Liver (tissue), 9 donors: ENCODE measurements around the gene ZBTB17. TPM values are rescaled to one million over a fixed set of nuclear protein-coding genes. Genes with fewer than 3 reads are reported as not detected.

Experiments used
- DNase-seq: peaks from one replicate; pipeline ENCODE4 v3.0.0-alpha.2; 2017; ENCODE audit warnings: low spot score
- H3K27ac ChIP-seq, 2 donors: one replicate each; pipeline ENCODE4 v1.7.0; 2013; ENCODE audit warnings: inconsistent platforms in 2 of 2, low read length in 2 of 2, control low read depth in 1 of 2, low read depth in 1 of 2, mild to moderate bottlenecking in 1 of 2
- H3K27me3 ChIP-seq, 4 donors: one replicate each; pipeline versions ENCODE4 v1.6.1 to v1.7.0; 2013; ENCODE audit warnings: low read length in 3 of 4, inconsistent platforms in 1 of 4, mild to moderate bottlenecking in 1 of 4, moderate library complexity in 1 of 4; ENCODE audit not compliant: control insufficient read depth in 4 of 4, insufficient read depth in 4 of 4
- H3K36me3 ChIP-seq, 4 donors: one replicate each; pipeline versions ENCODE4 v1.6.1 to v1.7.0; 2013; ENCODE audit warnings: low read length in 3 of 4, mild to moderate bottlenecking in 3 of 4, low read depth in 1 of 4, moderate library complexity in 1 of 4; ENCODE audit not compliant: control insufficient read depth in 4 of 4, insufficient read depth in 3 of 4
- H3K4me1 ChIP-seq, 4 donors: one replicate each; pipeline versions ENCODE4 v1.6.1 to v1.7.0; 2013; ENCODE audit warnings: low read length in 3 of 4, mild to moderate bottlenecking in 3 of 4, moderate library complexity in 1 of 4; ENCODE audit not compliant: control insufficient read depth in 4 of 4, insufficient read depth in 4 of 4
- H3K4me3 ChIP-seq, 3 donors: one replicate each; pipeline versions ENCODE4 v1.6.1 to v1.7.0; 2013; ENCODE audit warnings: low read length in 3 of 3, control low read depth in 1 of 3, low read depth in 1 of 3, mild to moderate bottlenecking in 1 of 3
- H3K9ac ChIP-seq, 2 donors: one replicate each; pipeline ENCODE4 v1.7.0; 2013; ENCODE audit warnings: low read length in 2 of 2, mild to moderate bottlenecking in 2 of 2, moderate library complexity in 2 of 2, control low read depth in 1 of 2, low read depth in 1 of 2
- H3K9me3 ChIP-seq, 4 donors: one replicate each; pipeline versions ENCODE4 v1.6.1 to v1.7.0; 2013; ENCODE audit warnings: low read length in 3 of 4; ENCODE audit not compliant: control insufficient read depth in 4 of 4
- ATF3 ChIP-seq: IDR thresholded peaks from 2 replicates; pipeline ENCODE4 v1.6.1; 2016; ENCODE audit warnings: antibody characterized with exemption
- CTCF ChIP-seq: fragments of 150-350 bp; IDR thresholded peaks from 2 replicates; pipeline ENCODE4 v1.5.1; 2017; ENCODE audit warnings: improper control_type of control experiment, low read depth, low read length; ENCODE audit not compliant: missing input control
- EGR1 ChIP-seq, 2 donors: IDR thresholded peaks; 2 replicates each; pipeline ENCODE4 v1.6.1; 2016 to 2018; ENCODE audit warnings: antibody characterized with exemption in 2 of 2, low read depth in 2 of 2
- FOXA1 ChIP-seq: IDR thresholded peaks from 2 replicates; pipeline ENCODE4 v1.6.1; 2016; ENCODE audit warnings: antibody characterized with exemption
- FOXA2 ChIP-seq: IDR thresholded peaks from 2 replicates; pipeline ENCODE4 v1.6.1; 2016; ENCODE audit warnings: antibody characterized with exemption
- GABPA ChIP-seq, 2 donors: IDR thresholded peaks in 1 of 2; conservative IDR thresholded peaks in 1 of 2; 2 replicates each; pipeline ENCODE4 v1.6.1; 2016; ENCODE audit warnings: antibody characterized with exemption in 2 of 2, mild to moderate bottlenecking in 1 of 2, moderate library complexity in 1 of 2
- HNF4A ChIP-seq, 2 donors: conservative IDR thresholded peaks; 2 replicates each; pipeline ENCODE4 v1.6.1; 2016; ENCODE audit warnings: antibody characterized with exemption in 2 of 2, mild to moderate bottlenecking in 2 of 2
- HNF4G ChIP-seq: IDR thresholded peaks from 2 replicates; pipeline ENCODE4 v1.6.1; 2016; ENCODE audit warnings: antibody characterized with exemption
- JUND ChIP-seq, 2 donors: IDR thresholded peaks; 2 replicates each; pipeline ENCODE4 v1.6.1; 2016; ENCODE audit warnings: antibody characterized with exemption in 2 of 2
- MAX ChIP-seq: IDR thresholded peaks from 2 replicates; pipeline ENCODE4 v1.6.1; 2016; ENCODE audit warnings: antibody characterized with exemption
- NR2F2 ChIP-seq: IDR thresholded peaks from 2 replicates; pipeline ENCODE4 v1.6.1; 2016; ENCODE audit warnings: antibody characterized with exemption
- RAD21 ChIP-seq, 2 donors: IDR thresholded peaks; 2 replicates each; pipeline ENCODE4 v1.6.1; 2016; ENCODE audit warnings: antibody characterized with exemption in 2 of 2, mild to moderate bottlenecking in 2 of 2
- SP1 ChIP-seq: IDR thresholded peaks from 2 replicates; pipeline ENCODE4 v1.6.1; 2018; ENCODE audit warnings: antibody characterized with exemption, mild to moderate bottlenecking
- TAF1 ChIP-seq: conservative IDR thresholded peaks from 2 replicates; pipeline ENCODE4 v1.6.1; 2016; ENCODE audit warnings: antibody characterized with exemption, mild to moderate bottlenecking
- YY1 ChIP-seq: IDR thresholded peaks from 2 replicates; pipeline ENCODE4 v1.6.1; 2016; ENCODE audit warnings: antibody characterized with exemption, mild to moderate bottlenecking
- ZBTB33 ChIP-seq: IDR thresholded peaks from 2 replicates; pipeline ENCODE4 v1.6.1; 2016; ENCODE audit warnings: antibody characterized with exemption
- WGBS: extraction: QIAGEN DNeasy Blood & Tissue Kit; methylation state at CpG from one replicate; pipeline ENCODE4 v1.1.7; 2013; 5-methylcytosine and 5-hydroxymethylcytosine counted together
- polyA plus RNA-seq, 2 donors: library from polyadenylated mRNA; stranded (reverse) in 1 of 2; unstranded in 1 of 2; fragments of 200-250 nt in 1 of 2; fragments of >200 nt in 1 of 2; fragmentation: Nextera tagmentation in 1 of 2; extraction: Ambion mirVana in 1 of 2; gene quantifications; one replicate each; pipeline versions ENCODE4 v1.2.1 to v1.2.3, GENCODE V29; 2013 to 2015
- total RNA-seq, 2 donors: library from RNA; depleted of rRNA; stranded (reverse); fragments of >200 nt; gene quantifications; one replicate each; pipeline ENCODE4 v1.2.3, GENCODE V29; 2014
- donor health status: healthy.
- donor health status: healthy.
- donor health status: healthy.
- donor health status: healthy.
- donor health status: healthy.

The ZBTB17 gene
- total and polyA plus RNA-seq, 4 donors, result 8.9 to 15.1 (median 9.9) TPM

- WGBS, result 99% methylated on average over 1 of the region's 1 CpG
- H3K27ac ChIP-seq, result no peak overlapping the region
Observed at GRCh38 chr1:15911141-15911540, 64.8 kb downstream of the ZBTB17 start.

GRCh38 chr1:15908597-15908996, 67.3 kb downstream of the ZBTB17 start:
- Histone ChIP-seq H3K4me1 (peaks cover 0 to 1% (median 0%) of the 10 kb centered on the region in 4 donors), H3K36me3 (peaks cover 7 to 32% (median 22%) of the 10 kb centered on the region in 4 donors), H3K9me3 (no peaks in the 10 kb centered on the region), H3K27me3 (no peaks in the 10 kb centered on the region), H3K9ac (no peak overlapping the region), H3K4me3 (no peak overlapping the region), H3K27ac (no peak overlapping the region)
- DNase-seq, result no peak
- 96% methylated on average over 4 of the region's 4 CpGs for WGBS
- TF ChIP-seq JUND (IDR thresholded peaks at IDR 0.05) (no peak), ZBTB33 (no peak), YY1 (no peak), GABPA (IDR thresholded peaks at IDR 0.05 in 1 of 2, conservative IDR thresholded peaks at IDR 0.05 in 1 of 2) (no peak), RAD21 (IDR thresholded peaks at IDR 0.05) (no peak), FOXA2 (no peak), TAF1 (no peak), HNF4A (conservative IDR thresholded peaks at IDR 0.05) (no peak), NR2F2 (no peak), MAX (no peak), CTCF (no peak), EGR1 (IDR thresholded peaks at IDR 0.05; ENCODE audit: low read depth in 2 of 2) (no peak), SP1 (no peak), ATF3 (no peak), HNF4G (no peak)

More at GRCh38 chr1:15911141-15911540, 64.8 kb downstream of the ZBTB17 start:
- no peak for DNase-seq
- Histone ChIP-seq H3K36me3 (peaks cover 10 to 38% (median 26%) of the 10 kb centered on the region in 4 donors), H3K4me3 (no peak overlapping the region), H3K27me3 (no peaks in the 10 kb centered on the region), H3K9me3 (no peaks in the 10 kb centered on the region), H3K9ac (no peak overlapping the region), H3K4me1 (peaks cover 0 to 3% (median under 1%) of the 10 kb centered on the region in 4 donors)
- TF ChIP-seq FOXA1, result no peak
- no peak for TF ChIP-seq ATF3
